Measurements from ENCODE around the gene CBL.
"Not testable (repeated sequence)": the region's sequence is repeated elsewhere in the genome, so short reads cannot be mapped to it uniquely, and the experiment has no call there.

Gene CBL

GRCh38 chr11:119218141-119218878, 12.2 kb downstream of the CBL start:
- no peak for DNase-seq

GRCh38 chr11:119222308-119222707, 16.2 kb downstream of the CBL start:
- DNase-seq = peak; percentile 34

GRCh38 chr11:119222891-119223290, 16.8 kb downstream of the CBL start:
- no peak for DNase-seq

- no peak for DNase-seq
Measured at GRCh38 chr11:119223856-119224255, 17.7 kb downstream of the CBL start.

- not testable (repeated sequence) for DNase-seq
Measured at GRCh38 chr11:119228535-119229287, 22.6 kb downstream of the CBL start.

GRCh38 chr11:119229288-119229672, 23.1 kb downstream of the CBL start:
- no peak for DNase-seq

- DNase-seq = no peak
Measured at GRCh38 chr11:119229741-119230140, 23.6 kb downstream of the CBL start.

GRCh38 chr11:119236490-119236889, 30.4 kb downstream of the CBL start:
- DNase-seq = no peak

- DNase-seq = no peak
Measured at GRCh38 chr11:119236891-119237290, 30.8 kb downstream of the CBL start.

GRCh38 chr11:119237515-119237914, 31.4 kb downstream of the CBL start:
- DNase-seq = no peak

- no peak for DNase-seq
Measured at GRCh38 chr11:119248750-119249670, 42.9 kb downstream of the CBL start.

- DNase-seq = no peak
Measured at GRCh38 chr11:119249671-119250010, 43.5 kb downstream of the CBL start.

GRCh38 chr11:119251114-119251513, 45.0 kb downstream of the CBL start:
- no peak for DNase-seq

GRCh38 chr11:119254239-119254638, 48.1 kb downstream of the CBL start:
- no peak for DNase-seq

- DNase-seq = no peak
Measured at GRCh38 chr11:119258180-119258579, 52.0 kb downstream of the CBL start.

- no peak for DNase-seq
Measured at GRCh38 chr11:119258983-119259382, 52.8 kb downstream of the CBL start.

- no peak for DNase-seq
Measured at GRCh38 chr11:119262668-119263351, 56.7 kb downstream of the CBL start.

GRCh38 chr11:119263352-119263940, 57.3 kb downstream of the CBL start:
- no peak for DNase-seq

- no peak for DNase-seq
Measured at GRCh38 chr11:119266063-119266462, 59.9 kb downstream of the CBL start.

- DNase-seq = no peak
Measured at GRCh38 chr11:119266517-119267255, 60.5 kb downstream of the CBL start.

GRCh38 chr11:119267645-119268044, 61.5 kb downstream of the CBL start:
- no peak for DNase-seq

GRCh38 chr11:119273721-119274120, 67.6 kb downstream of the CBL start:
- no peak for DNase-seq
